Stimulated activated memory B cell treated with anti-CD40 and anti-IgM and Interleukin-4, amounts not matched to agents 10 μg/mL and 1 μg/mL and 100 μg/mL, for 72 hours (primary cell): ENCODE data around the gene PIGU.

Experiments used
- ATAC-seq: fragments of 150-1000 bp; cut with Tn5 transposase; 2 replicates; pipeline ENCODE4 v1.10.0; 2021
- H3K27ac Mint-ChIP-seq: one replicate; pipeline ENCODE4 v1.8.0; 2022; ENCODE audit warnings: mild to moderate bottlenecking, mixed read lengths
- H3K27me3 Mint-ChIP-seq: one replicate; pipeline ENCODE4 v1.8.0; 2022; ENCODE audit warnings: mixed read lengths
- H3K36me3 Mint-ChIP-seq: one replicate; pipeline ENCODE4 v1.8.0; 2022; ENCODE audit warnings: mixed read lengths
- H3K4me1 Mint-ChIP-seq: one replicate; pipeline ENCODE4 v1.8.0; 2022; ENCODE audit warnings: mixed read lengths
- H3K4me3 Mint-ChIP-seq: one replicate; pipeline ENCODE4 v1.8.0; 2022; ENCODE audit warnings: mild to moderate bottlenecking, moderate library complexity, mixed read lengths
- H3K9me3 Mint-ChIP-seq: one replicate; pipeline ENCODE4 v1.8.0; 2022; ENCODE audit warnings: mixed read lengths

The PIGU gene

DNA sequence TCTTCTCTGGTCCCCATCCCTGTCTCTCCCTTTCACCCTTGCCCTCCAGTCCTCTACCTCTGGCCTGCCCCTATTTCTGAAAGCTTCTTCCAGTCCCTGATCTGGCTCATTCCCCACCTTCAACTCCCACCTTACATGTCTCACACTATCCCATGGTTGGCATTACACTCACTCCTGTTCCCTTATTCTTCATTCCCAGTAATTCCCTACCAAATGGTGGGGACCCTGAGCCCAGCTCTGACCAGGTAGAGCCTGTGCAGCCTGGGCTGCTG, 33.6 kb upstream of the PIGU start:
- H3K4me1 Mint-ChIP-seq: peaks cover 25% of the 10 kb centered on the region
- peaks cover 19% of the 10 kb centered on the region for H3K36me3 Mint-ChIP-seq
- no peaks in the 10 kb centered on the region for H3K9me3 Mint-ChIP-seq
- no peak for ATAC-seq
- peak overlapping the region; percentile 73 for H3K4me3 Mint-ChIP-seq
- H3K27ac Mint-ChIP-seq: peak overlapping the region; percentile 85
- no peaks in the 10 kb centered on the region for H3K27me3 Mint-ChIP-seq

DNA sequence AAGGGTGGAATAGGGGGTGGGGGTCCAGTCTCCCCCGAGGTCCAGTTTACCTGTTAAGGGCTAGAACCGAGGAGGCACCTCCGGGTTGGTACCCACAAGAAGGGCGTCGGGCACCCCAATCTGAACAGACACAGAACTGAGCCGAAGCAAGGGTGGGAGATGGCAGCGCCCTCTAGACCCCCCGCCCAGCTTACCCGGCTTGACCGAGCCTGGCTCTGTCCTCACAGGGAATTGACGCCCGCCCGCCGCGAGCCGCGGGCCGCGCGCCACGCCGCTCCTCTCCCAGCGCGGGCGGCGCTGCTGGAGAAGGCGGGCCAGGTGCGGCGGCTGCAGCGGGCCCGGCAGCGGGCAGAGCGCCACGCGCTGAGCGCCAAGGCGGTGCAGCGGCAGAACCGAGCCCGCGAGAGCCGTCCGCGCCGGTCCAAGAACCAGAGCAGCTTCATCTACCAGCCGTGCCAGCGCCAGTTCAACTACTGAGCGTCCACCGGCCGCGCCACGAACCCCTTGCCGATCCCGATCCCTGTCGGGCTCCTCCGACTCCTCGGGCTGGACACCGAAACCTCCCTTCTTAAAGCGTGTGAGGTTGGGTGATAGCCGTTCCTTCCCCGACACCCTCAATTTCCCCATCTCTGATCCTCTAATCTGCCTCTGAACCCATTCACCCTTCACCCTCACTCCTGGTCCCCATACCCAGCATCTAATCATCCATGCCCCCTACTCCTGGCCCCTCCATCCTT, 33.1 kb upstream of the PIGU start:
- Mint-ChIP-seq H3K27ac (peak overlapping the region; percentile 85), H3K9me3 (no peaks in the 10 kb centered on the region), H3K4me3 (peak overlapping the region; percentile 82), H3K36me3 (peaks cover 15% of the 10 kb centered on the region), H3K27me3 (no peaks in the 10 kb centered on the region), H3K4me1 (peaks cover 30% of the 10 kb centered on the region)
- peak; percentile 81 for ATAC-seq

DNA sequence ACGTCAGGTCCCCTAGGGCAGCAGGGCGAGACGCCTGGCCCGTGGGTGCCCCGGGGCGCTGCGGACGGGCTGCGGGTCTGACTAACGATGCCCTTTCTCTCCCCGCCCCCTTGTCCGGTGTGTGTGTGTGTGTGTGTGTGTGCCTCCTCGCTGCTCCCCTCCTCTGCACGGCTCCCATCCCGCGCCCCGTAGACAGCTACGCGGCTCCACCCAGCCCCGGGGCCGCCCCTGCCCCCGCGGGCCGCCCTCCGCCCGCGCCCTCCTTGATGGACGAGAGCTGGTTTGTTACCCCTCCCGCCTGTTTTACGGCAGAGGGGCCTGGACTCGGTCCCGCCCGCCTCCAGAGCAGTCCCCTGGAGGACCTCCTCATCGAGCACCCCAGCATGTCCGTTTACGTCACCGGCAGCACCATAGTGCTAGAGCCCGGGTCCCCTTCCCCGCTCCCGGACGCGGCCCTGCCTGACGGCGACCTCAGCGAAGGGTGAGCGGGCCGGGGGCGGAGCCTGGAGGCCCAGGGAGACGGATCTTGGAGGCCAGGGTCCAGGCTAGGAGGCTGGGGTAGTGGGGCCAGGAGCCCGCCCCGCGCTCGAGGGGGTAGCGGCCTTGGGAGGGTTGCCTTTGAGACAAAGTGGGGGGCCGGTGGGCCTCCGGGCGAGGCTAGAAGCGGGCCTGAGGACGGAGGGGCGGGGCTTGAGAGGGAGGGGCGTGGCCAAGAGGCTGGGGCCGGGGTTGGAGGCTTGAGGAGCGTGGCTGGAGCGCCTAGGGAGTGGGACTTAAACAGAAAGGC, 32.3 kb upstream of the PIGU start:
- Mint-ChIP-seq H3K27ac (peak overlapping the region; percentile 85), H3K4me1 (peaks cover 36% of the 10 kb centered on the region), H3K4me3 (peak overlapping the region; percentile 82), H3K36me3 (peaks cover 13% of the 10 kb centered on the region), H3K9me3 (no peaks in the 10 kb centered on the region), H3K27me3 (no peaks in the 10 kb centered on the region)
- peak; percentile 85 for ATAC-seq

DNA sequence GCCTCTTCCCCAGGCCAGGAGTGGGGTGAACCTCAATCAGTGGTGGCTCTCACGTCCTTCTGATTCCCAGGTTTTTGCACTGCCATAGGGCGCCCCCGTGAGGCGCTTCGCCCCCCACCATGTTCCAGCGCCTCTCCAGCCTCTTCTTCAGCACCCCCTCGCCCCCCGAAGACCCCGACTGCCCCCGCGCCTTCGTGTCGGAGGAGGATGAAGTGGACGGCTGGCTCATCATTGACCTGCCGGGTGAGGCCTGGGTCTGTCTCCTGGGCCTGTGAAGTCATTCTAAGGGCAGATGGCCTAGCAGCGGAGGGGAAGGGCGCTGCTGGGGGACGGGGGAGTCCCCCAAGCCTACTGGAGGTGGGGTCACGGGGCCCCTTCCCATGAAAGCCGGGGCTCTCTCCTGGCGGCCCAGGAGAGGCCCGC, 31.7 kb upstream of the PIGU start:
- no peaks in the 10 kb centered on the region for H3K9me3 Mint-ChIP-seq
- no peak for ATAC-seq
- peaks cover 39% of the 10 kb centered on the region for H3K4me1 Mint-ChIP-seq
- H3K27me3 Mint-ChIP-seq: no peaks in the 10 kb centered on the region
- H3K4me3 Mint-ChIP-seq: peak overlapping the region; percentile 82
- H3K27ac Mint-ChIP-seq: peak overlapping the region; percentile 85
- H3K36me3 Mint-ChIP-seq: peaks cover 12% of the 10 kb centered on the region

DNA sequence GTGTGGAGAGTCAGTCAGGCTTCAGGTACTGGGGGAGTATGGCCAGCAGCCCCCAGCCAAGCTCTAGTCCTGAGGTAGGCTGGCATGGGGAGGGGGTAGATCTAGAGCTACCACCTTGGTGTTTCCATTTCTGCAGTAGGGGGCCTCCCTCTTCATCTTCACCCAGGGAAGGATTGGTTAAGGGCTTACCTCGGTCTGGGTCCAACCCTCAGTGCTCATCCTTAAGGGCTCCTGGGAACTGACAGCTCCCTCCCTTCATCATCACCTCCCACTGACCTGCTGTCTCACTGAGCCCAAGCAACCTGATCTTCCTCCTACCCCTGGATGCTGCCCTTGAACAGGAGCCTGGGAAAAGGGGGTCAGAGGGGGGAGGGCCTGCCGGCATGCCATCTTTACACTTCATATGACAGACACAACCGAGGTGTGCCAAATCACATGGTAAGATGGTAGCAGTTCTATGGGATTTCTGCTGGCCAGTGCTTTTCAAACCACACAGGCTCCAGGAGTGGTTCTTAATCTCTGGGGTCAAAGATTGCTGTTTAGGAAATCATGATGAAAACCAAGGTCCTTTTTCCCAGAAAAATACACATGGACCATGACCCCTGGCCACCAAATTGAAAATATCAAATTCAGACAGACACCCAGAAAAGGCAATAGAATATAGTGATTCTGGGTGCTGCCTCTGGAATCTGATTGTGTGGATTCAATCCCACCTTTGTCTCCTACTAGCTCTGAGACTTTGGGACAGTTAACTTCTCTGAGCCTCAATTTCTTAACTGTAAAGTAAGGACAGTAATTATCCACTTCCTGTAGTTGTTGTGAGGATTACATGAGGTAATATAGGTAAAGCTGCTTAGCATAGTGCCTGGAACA, 30.3 kb upstream of the PIGU start:
- no peak for ATAC-seq
- H3K27me3 Mint-ChIP-seq: peaks cover 10% of the 10 kb centered on the region
- H3K36me3 Mint-ChIP-seq: peaks cover 2% of the 10 kb centered on the region
- no peak overlapping the region for H3K27ac Mint-ChIP-seq
- peaks cover 50% of the 10 kb centered on the region for H3K4me1 Mint-ChIP-seq
- H3K9me3 Mint-ChIP-seq: no peaks in the 10 kb centered on the region
- no peak overlapping the region for H3K4me3 Mint-ChIP-seq

DNA sequence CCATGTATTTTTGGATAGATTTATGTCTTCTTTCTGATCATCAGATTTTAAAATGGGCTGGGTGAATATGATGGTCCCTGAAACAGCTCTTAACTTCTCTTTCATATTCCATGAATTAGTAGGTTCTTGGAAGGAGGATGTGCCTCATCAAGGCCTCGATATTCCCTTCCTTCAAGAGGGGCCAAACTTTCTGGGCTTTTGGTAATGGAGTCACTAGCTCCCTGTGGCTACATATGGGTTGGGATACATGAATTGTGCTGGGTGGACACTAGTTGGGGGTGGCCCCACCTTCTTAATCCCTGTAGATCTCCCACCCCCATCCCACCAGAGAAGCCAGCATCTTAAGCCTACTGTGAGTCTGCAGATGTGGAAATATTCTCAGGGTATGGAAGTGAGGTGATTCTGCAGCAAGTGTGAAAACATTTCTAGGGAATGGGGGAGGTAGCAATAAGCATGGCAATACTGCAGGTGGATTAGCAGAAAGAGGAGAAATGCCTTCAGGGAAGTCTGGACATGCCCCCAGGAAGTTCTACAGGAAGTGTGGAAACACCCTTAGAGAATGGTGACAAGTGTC, 29.5 kb upstream of the PIGU start:
- peaks cover 50% of the 10 kb centered on the region for H3K4me1 Mint-ChIP-seq
- no peak overlapping the region for H3K4me3 Mint-ChIP-seq
- peaks cover 17% of the 10 kb centered on the region for H3K27me3 Mint-ChIP-seq

DNA sequence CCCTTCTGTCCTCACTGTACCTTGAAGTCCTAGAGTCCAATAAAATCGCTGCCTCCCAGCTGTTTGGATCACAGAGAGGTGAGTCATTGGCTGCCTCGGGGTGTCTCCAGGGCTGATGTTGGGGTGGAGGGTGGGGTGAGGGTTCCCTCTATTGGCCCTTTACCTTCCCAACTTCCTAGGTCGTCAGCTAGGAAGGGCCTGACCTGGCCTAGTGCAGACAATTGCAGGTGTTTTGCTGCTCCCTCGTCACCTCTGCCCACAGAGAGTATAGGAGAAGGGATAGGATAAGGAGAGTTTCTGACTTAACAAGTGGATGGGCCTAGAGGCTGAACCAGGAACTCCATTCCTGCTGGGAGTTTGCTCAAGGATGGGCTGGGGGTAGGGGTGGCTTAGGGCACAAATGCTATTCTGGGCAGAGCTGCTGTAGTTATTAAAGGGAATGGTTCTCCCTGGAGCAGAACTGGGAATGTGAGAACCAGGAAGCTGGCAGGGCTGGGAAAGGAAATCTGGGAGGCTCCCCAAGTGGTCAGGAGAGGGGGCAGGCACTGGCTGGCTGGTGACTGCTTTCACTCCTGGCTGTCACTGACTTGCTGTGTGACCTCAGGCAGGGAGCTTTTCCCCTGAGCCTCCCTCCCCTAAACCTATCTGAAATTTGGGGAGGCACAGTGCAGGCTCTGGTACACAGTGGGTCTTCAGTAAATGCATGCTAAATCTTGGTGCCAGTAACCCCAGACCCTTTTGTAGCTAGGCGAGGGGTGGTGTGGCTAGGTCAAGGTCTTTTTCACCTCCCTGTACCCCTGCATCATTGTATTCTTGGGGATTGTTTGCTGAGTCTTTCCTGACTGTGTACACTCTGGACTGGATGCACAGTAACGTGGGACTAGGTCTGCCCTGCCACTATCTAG, 28.8 kb upstream of the PIGU start:
- Mint-ChIP-seq H3K9me3 (no peaks in the 10 kb centered on the region), H3K36me3 (no peaks in the 10 kb centered on the region), H3K27me3 (peaks cover 17% of the 10 kb centered on the region), H3K27ac (peak overlapping the region; percentile 92), H3K4me1 (peaks cover 47% of the 10 kb centered on the region), H3K4me3 (peak overlapping the region; percentile 99)
- no peak for ATAC-seq

More for the DNA sequence above, 29.5 kb upstream of the PIGU start:
- no peaks in the 10 kb centered on the region for H3K36me3 Mint-ChIP-seq
- H3K27ac Mint-ChIP-seq: no peak overlapping the region
- no peaks in the 10 kb centered on the region for H3K9me3 Mint-ChIP-seq
- ATAC-seq: no peak

DNA sequence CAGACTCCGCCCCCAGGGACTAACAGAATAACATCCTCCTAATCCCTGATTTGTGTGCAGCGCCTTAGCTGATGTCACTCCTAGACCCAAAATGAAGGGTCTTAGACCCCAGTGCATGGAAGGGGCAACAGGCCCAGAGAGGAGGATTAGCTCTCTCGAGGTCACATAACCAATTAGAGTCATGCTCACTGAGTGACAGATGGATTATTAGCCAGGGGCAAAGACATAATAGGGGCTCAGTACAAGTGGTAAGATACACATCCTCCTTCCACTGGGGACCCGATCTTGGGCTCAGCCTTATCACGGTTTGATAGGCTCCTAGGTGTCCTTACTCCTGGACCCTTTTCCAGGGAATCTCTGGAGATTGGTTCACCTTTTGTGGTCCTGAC, 28.1 kb upstream of the PIGU start:
- Mint-ChIP-seq H3K9me3 (no peaks in the 10 kb centered on the region), H3K36me3 (no peaks in the 10 kb centered on the region), H3K27me3 (peaks cover 17% of the 10 kb centered on the region), H3K27ac (peak overlapping the region; percentile 92), H3K4me3 (peak overlapping the region; percentile 99), H3K4me1 (peaks cover 41% of the 10 kb centered on the region)
- ATAC-seq: no peak

DNA sequence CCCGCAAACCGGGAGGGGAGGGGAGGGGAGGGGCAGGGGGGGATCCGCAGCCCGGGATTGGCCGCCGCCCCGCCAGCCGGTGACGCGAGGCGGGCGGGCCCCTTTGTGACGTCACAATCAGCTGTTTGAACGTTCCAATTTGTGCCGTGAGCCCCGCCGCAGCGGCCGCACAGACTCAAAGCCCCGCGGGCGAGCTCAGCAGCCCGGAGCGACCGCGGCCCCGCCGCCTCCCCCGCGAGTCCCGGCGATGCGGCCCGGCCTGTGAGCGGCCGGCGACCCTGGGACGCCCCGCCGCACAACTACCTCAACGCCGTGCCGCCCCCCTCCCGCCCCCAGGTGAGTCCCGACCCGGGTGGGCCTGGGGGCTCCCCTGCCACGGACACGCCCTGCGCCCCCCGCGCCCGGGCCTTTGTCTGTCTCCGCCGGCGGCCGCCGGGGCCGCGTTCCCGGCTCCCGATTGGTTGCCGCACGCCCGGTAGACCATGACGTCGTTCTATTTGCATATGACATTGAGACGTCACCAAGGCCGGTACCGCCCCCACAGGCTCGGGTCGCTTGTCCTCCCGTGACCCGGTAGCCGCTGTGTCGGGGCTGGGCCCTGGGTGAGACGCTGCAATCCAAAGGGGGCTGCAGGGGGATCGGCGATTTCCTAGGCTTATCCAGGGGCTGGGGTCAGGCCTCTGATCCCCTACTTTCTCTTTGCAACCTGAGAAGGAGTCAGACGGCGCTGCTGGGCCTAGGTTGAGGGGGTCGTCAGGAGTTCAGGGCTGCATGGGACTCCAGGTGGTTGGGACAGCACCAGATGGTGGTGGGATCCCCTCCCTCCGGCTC, 27.5 kb upstream of the PIGU start, which contains the start of gene TP53INP2:
TP53INP2 (plus strand) TSS at position 168 of the 831 bp plus-strand sequence. CDS start 4,396 bp downstream, outside the sequence.
- peak within 1 kb of the TSS; percentile 99 for H3K4me3 Mint-ChIP-seq
- no peaks in the 10 kb centered on the region for H3K9me3 Mint-ChIP-seq
- H3K4me1 Mint-ChIP-seq: peaks cover 40% of the 10 kb centered on the region
- H3K36me3 Mint-ChIP-seq: no peaks in the 10 kb centered on the region
- H3K27me3 Mint-ChIP-seq: peaks cover 17% of the 10 kb centered on the region
- peak within 1 kb of the TSS; percentile 92 for H3K27ac Mint-ChIP-seq
- ATAC-seq: peak; percentile 79

DNA sequence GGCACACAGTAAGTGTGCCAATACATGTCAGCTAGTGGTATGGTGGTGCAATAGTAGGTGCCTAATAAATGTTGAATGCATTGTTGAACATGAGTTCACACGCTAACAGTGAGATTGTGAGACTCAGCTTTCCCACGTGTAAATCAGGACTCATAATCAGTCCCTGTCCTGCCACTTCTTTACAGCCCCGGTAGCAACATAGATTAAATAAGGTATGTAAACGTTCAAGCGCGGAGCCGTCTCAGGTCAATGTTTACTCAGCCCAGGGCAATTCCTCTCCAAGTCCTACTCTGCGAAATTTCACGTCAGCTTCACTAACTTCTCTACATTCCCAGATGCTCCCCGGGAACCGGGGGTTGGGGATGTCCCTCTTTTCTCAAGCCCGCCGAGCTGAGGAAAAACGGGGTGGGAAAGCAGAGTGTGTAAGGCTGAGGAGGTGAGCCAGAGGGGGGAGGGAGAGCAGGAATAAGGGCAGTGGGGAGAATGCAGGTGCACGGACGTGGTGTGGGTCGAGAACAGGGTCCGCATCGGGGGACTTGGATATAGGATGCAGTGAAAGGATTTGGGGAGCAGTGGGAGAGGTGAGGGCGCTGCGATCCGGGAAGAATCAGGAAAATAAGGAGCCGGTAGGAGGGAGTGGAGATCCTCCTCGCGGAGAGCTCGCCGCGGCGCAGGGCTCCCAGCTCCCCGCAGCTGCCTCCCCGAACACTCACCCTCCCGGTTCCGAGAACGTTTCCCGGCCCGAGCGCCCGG, 26.7 kb upstream of the PIGU start:
- H3K27me3 Mint-ChIP-seq: peaks cover 17% of the 10 kb centered on the region
- no peaks in the 10 kb centered on the region for H3K9me3 Mint-ChIP-seq
- H3K4me1 Mint-ChIP-seq: peaks cover 37% of the 10 kb centered on the region
- no peak for ATAC-seq
- peak overlapping the region; percentile 92 for H3K27ac Mint-ChIP-seq
- H3K4me3 Mint-ChIP-seq: peak overlapping the region; percentile 99
- H3K36me3 Mint-ChIP-seq: no peaks in the 10 kb centered on the region

DNA sequence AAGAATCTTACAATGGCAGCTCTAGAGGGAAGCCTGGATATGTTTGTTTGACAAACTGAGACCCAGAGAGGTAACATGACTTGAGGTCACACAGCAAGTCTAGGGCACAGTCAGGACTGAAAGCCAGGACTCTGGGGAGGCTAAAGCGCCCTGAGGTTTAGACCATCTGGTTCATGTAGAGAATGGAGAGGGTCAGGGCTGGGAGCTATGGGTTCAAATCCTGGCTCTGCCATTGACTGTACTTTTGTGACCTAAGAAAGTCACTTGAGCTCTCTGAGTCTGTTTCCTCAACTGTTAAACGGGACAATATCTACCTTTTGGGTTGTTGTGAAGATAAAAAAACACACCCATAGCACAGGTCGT, 26.1 kb upstream of the PIGU start:
- peaks cover 17% of the 10 kb centered on the region for H3K27me3 Mint-ChIP-seq
- no peaks in the 10 kb centered on the region for H3K9me3 Mint-ChIP-seq
- no peaks in the 10 kb centered on the region for H3K36me3 Mint-ChIP-seq
- peak overlapping the region; percentile 99 for H3K4me3 Mint-ChIP-seq
- no peak for ATAC-seq
- peaks cover 32% of the 10 kb centered on the region for H3K4me1 Mint-ChIP-seq
- peak overlapping the region; percentile 92 for H3K27ac Mint-ChIP-seq

DNA sequence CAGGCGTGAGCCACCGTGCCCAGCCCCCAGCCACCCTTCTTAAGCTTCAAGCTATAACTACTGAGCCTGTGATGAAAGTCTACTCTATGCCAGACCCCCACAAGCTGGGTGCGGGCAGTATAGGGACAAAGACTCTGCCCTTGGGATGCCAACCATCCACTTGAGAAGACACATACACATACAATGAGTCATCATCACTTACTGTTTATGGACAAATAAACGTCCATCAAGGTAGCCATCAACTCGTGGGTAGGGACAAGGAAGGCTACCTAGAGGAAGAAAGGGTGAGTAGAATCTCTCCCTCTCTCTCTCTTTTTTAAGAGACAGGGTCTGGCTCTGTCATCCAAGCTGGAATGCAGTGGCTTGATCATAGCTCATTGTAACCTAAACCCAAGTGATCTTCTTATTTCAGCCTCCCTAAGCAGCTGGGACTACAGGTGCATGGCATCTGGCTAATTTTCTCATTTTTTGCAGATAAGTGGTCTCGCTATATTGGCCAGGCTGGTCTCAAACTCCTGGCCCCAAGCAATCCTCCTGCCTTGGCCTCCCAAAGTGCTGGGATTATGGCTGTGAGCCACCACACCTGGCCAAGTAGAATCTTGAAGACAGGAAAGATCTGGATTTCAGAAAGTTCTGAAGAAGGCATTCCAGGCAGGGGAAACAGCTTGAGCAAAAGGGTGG, 24.7 kb upstream of the PIGU start:
- no peaks in the 10 kb centered on the region for H3K36me3 Mint-ChIP-seq
- H3K27me3 Mint-ChIP-seq: peaks cover 17% of the 10 kb centered on the region
- H3K9me3 Mint-ChIP-seq: no peaks in the 10 kb centered on the region
- H3K27ac Mint-ChIP-seq: no peak overlapping the region
- no peak for ATAC-seq
- peaks cover 29% of the 10 kb centered on the region for H3K4me1 Mint-ChIP-seq
- no peak overlapping the region for H3K4me3 Mint-ChIP-seq
